C4-2B (cell line): ENCODE measurements around the gene RASGRP3.

Experiments
- ZFX ChIP-seq: fragments of 450-650 bp; IDR thresholded peaks from 2 replicates; pipeline ENCODE4 v1.6.1; 2017
- TF ChIP-seq, protein P1 (sequence below): fragments of 450-650 bp; conservative IDR thresholded peaks from 2 replicates; pipeline ENCODE4 v1.5.1; 2017; ENCODE audit warnings: mild to moderate bottlenecking

DNA sequence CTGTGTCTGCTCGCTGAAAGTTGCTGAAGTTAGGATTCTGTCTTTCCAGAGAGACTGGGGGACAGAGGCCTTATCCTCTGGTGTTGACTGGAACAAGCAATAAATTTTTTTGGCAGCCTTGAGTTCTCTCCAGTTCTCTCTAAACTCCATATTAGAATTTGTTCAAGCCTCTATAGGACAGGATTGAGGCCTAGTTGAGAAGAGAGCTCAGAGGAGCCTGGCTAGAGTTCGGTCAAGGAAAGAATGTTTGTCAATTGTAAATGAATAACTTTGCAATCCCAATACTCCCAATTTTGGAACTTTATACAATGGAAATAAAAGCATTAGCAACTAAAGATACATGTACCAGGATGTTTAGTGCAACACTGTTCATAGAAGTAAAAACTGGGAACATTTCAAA is 16.7 kb upstream of the RASGRP3 start:
- TF ChIP-seq, protein P1, sequence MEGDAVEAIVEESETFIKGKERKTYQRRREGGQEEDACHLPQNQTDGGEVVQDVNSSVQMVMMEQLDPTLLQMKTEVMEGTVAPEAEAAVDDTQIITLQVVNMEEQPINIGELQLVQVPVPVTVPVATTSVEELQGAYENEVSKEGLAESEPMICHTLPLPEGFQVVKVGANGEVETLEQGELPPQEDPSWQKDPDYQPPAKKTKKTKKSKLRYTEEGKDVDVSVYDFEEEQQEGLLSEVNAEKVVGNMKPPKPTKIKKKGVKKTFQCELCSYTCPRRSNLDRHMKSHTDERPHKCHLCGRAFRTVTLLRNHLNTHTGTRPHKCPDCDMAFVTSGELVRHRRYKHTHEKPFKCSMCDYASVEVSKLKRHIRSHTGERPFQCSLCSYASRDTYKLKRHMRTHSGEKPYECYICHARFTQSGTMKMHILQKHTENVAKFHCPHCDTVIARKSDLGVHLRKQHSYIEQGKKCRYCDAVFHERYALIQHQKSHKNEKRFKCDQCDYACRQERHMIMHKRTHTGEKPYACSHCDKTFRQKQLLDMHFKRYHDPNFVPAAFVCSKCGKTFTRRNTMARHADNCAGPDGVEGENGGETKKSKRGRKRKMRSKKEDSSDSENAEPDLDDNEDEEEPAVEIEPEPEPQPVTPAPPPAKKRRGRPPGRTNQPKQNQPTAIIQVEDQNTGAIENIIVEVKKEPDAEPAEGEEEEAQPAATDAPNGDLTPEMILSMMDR = no peak
- TF ChIP-seq ZFX = no peak
